Vagina (tissue), 2 donors: ENCODE measurements around the gene BFSP2. TPM values are rescaled to one million over a fixed set of nuclear protein-coding genes. Genes with fewer than 3 reads are reported as not detected.
A peak's percentile ranks its signal among the peaks of the same experiment; 100 is the strongest.

Experiments
- DNase-seq, 2 donors: peaks; one replicate each; pipeline ENCODE4 v3.0.0-alpha.2; 2017; ENCODE audit errors: extremely low spot score in 2 of 2
- H3K27ac ChIP-seq: fragments of 200-600 bp; sonication (generic); one replicate; pipeline ENCODE4 v1.5.1; 2019
- H3K27me3 ChIP-seq: fragments of 200-600 bp; sonication (generic); one replicate; pipeline ENCODE4 v1.5.1; 2019
- H3K36me3 ChIP-seq, 2 donors: fragments of 200-600 bp; sonication (generic); one replicate each; pipeline ENCODE4 v1.5.1; 2017 to 2019
- H3K4me1 ChIP-seq: fragments of 200-600 bp; sonication (generic); one replicate; pipeline ENCODE4 v1.5.1; 2019
- H3K4me3 ChIP-seq, 2 donors: fragments of 200-600 bp; sonication (generic); 1 replicate in 1 of 2; 2 replicates in 1 of 2; pipeline ENCODE4 v1.5.1; 2016 to 2019
- H3K9me3 ChIP-seq: fragments of 200-600 bp; sonication (generic); one replicate; pipeline ENCODE4 v1.5.1; 2019
- CTCF ChIP-seq, 3 experiments: fragments of 450-650 bp in 2 of 3; fragments of 200-600 bp in 1 of 3; sonication (generic) in 1 of 3; IDR thresholded peaks; one replicate each; pipeline ENCODE4 v1.5.1; 2017 to 2019; ENCODE audit warnings: antibody characterized with exemption in 3 of 3, mild to moderate bottlenecking in 2 of 3, moderate library complexity in 2 of 3
- POLR2A ChIP-seq, 2 donors: fragments of 450-650 bp; IDR thresholded peaks; one replicate each; pipeline ENCODE4 v1.6.1; 2017; ENCODE audit warnings: antibody characterized with exemption in 2 of 2, mild to moderate bottlenecking in 2 of 2, moderate library complexity in 2 of 2
- POLR2AphosphoS5 ChIP-seq, 2 donors: sonication (generic); formaldehyde crosslinking; IDR thresholded peaks; one replicate each; pipeline ENCODE4 v1.9.0; 2017; ENCODE audit warnings: antibody characterized with exemption in 2 of 2, mild to moderate bottlenecking in 2 of 2, low read depth in 1 of 2; ENCODE audit not compliant: insufficient read depth in 1 of 2
- intact Hi-C: fragments of 100-400 bp; cut with DNase I; formaldehyde crosslinking; loops from one replicate; pipeline ENCODE4 v1.15.1; 2023
- total RNA-seq: library from RNA; depleted of rRNA; stranded (reverse); fragments of >200 nt; gene quantifications from one replicate; pipeline ENCODE4 v1.2.3, GENCODE V29; 2016

BFSP2 gene
- total RNA-seq, 1 donor from 2014 or later, result not detected

GRCh38 chr3:133441867-133442270 is 42.0 kb downstream of the BFSP2 start:
- Histone ChIP-seq H3K36me3 (no peaks in the 10 kb centered on the region), H3K27me3 (no peaks in the 10 kb centered on the region), H3K4me1 (no peaks in the 10 kb centered on the region), H3K4me3 (no peak overlapping the region), H3K9me3 (no peaks in the 10 kb centered on the region), H3K27ac (no peak overlapping the region)
- intact Hi-C loops, result no loop called here
- DNase-seq, result no peak
- no peak for TF ChIP-seq POLR2A (IDR thresholded peaks at IDR 0.05)
- TF ChIP-seq CTCF (IDR thresholded peaks at IDR 0.05), result no peak
- no peak for TF ChIP-seq POLR2AphosphoS5 (IDR thresholded peaks at IDR 0.05; ENCODE audit: insufficient read depth in 1 of 2, low read depth in 1 of 2)

GRCh38 chr3:133442518-133442917 is 42.7 kb downstream of the BFSP2 start:
- Histone ChIP-seq H3K9me3 (no peaks in the 10 kb centered on the region), H3K27ac (no peak overlapping the region), H3K36me3 (no peaks in the 10 kb centered on the region), H3K4me3 (no peak overlapping the region), H3K27me3 (no peaks in the 10 kb centered on the region), H3K4me1 (no peaks in the 10 kb centered on the region)
- no peak for TF ChIP-seq POLR2A (IDR thresholded peaks at IDR 0.05)
- TF ChIP-seq POLR2AphosphoS5 (IDR thresholded peaks at IDR 0.05; ENCODE audit: insufficient read depth in 1 of 2, low read depth in 1 of 2), result no peak
- no peak for TF ChIP-seq CTCF (IDR thresholded peaks at IDR 0.05)
- DNase-seq, result no peak
- intact Hi-C loops, result no loop called here

GRCh38 chr3:133443649-133444422 is 44.0 kb downstream of the BFSP2 start:
- Histone ChIP-seq H3K4me1 (no peaks in the 10 kb centered on the region), H3K27me3 (no peaks in the 10 kb centered on the region), H3K27ac (no peak overlapping the region), H3K4me3 (no peak overlapping the region), H3K36me3 (no peaks in the 10 kb centered on the region), H3K9me3 (no peaks in the 10 kb centered on the region)
- peak in 1 of 2 donors; percentile 11 for TF ChIP-seq POLR2AphosphoS5 (IDR thresholded peaks at IDR 0.05; ENCODE audit: insufficient read depth in 1 of 2, low read depth in 1 of 2)
- no peak for TF ChIP-seq POLR2A (IDR thresholded peaks at IDR 0.05)
- DNase-seq, result no peak
- intact Hi-C loops, result no loop called here

- intact Hi-C loops, result no loop called here
- Histone ChIP-seq H3K4me3 (no peak overlapping the region), H3K4me1 (no peaks in the 10 kb centered on the region), H3K27me3 (no peaks in the 10 kb centered on the region), H3K36me3 (no peaks in the 10 kb centered on the region), H3K27ac (no peak overlapping the region), H3K9me3 (no peaks in the 10 kb centered on the region)
- TF ChIP-seq POLR2A (IDR thresholded peaks at IDR 0.05), result no peak
- no peak for TF ChIP-seq CTCF (IDR thresholded peaks at IDR 0.05)
- TF ChIP-seq POLR2AphosphoS5 (IDR thresholded peaks at IDR 0.05; ENCODE audit: insufficient read depth in 1 of 2, low read depth in 1 of 2), result no peak
- no peak for DNase-seq
Observed at GRCh38 chr3:133444423-133444774, 44.5 kb downstream of the BFSP2 start.

- no peak overlapping the region for H3K4me3 ChIP-seq
- no peak for TF ChIP-seq CTCF (IDR thresholded peaks at IDR 0.05)
- no peak for TF ChIP-seq POLR2AphosphoS5 (IDR thresholded peaks at IDR 0.05; ENCODE audit: insufficient read depth in 1 of 2, low read depth in 1 of 2)
- TF ChIP-seq POLR2A (IDR thresholded peaks at IDR 0.05), result no peak
- H3K9me3 ChIP-seq, result no peaks in the 10 kb centered on the region
- H3K36me3 ChIP-seq, result no peaks in the 10 kb centered on the region
- DNase-seq, result no peak
- H3K27ac ChIP-seq, result no peak overlapping the region
- intact Hi-C loops, result no loop called here
- no peaks in the 10 kb centered on the region for H3K4me1 ChIP-seq
- no peaks in the 10 kb centered on the region for H3K27me3 ChIP-seq
Observed at GRCh38 chr3:133445108-133445507, 45.3 kb downstream of the BFSP2 start.
